NOMO-1 (cell line): ENCODE results near the gene KCNIP3.

Experiments
- DNase-seq, 2 experiments: peaks; one replicate each; lab custom pipeline; 2025; ENCODE audit not compliant: unreplicated experiment in 2 of 2; lab: John Stamatoyannopoulos, UW

Gene KCNIP3

GRCh38 chr2:95312543-95313201 lies 15.5 kb downstream of the KCNIP3 start:
- DNase-seq, result no peak

GRCh38 chr2:95313296-95314131 lies 16.4 kb downstream of the KCNIP3 start:
- no peak for DNase-seq

DNA sequence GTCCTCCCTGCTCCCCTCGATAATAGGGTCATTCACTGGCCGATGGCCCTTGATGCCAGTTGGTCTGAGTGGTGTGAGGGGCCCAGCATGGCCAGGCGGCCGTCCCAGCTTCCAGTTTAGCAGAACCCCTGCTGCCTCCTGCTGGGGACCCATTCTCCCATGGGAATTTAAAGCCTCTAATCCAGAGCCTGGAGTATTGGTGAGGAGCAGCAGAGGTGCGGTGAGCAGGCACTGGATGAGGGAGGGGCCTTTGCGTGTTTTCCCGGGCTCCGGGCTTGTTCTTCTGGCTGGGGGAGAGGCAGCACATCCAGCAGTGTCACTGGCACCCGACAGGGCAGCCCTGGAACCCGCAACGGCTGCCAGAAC lies 17.4 kb downstream of the KCNIP3 start:
- DNase-seq, result no peak

DNA sequence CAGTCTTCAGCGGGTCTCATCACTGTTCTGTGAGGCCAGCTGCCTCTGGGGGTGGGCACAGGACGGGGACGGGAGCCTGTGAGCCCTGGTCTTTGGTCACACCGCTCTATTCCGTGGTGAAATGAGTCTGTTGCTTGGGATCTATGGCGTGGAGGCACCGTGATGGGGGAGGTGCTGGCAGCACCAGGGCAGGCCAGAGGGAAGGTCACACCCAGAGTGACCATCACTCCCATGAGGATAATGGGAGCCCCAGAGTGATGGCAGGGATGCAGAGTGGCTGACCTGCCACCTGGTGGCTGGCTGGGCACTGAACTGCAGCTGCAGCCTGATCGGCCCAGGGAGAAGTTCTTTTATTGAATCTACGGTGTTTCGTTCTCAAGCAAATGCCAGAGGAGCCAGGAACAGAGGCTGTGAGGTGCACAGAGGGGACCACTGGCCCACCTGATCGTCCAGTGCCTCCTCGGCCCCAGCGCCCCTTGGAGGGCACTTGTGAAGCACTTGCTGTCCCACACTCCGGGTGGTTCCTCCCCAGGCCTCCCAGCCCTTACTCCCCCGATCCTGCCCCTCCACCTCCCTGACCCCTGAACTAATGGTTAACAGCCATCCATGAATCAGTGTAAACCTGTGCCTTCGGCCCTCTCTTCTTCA lies 17.9 kb downstream of the KCNIP3 start:
- no peak for DNase-seq

GRCh38 chr2:95315801-95316411 lies 18.8 kb downstream of the KCNIP3 start:
- DNase-seq, result no peak

DNA sequence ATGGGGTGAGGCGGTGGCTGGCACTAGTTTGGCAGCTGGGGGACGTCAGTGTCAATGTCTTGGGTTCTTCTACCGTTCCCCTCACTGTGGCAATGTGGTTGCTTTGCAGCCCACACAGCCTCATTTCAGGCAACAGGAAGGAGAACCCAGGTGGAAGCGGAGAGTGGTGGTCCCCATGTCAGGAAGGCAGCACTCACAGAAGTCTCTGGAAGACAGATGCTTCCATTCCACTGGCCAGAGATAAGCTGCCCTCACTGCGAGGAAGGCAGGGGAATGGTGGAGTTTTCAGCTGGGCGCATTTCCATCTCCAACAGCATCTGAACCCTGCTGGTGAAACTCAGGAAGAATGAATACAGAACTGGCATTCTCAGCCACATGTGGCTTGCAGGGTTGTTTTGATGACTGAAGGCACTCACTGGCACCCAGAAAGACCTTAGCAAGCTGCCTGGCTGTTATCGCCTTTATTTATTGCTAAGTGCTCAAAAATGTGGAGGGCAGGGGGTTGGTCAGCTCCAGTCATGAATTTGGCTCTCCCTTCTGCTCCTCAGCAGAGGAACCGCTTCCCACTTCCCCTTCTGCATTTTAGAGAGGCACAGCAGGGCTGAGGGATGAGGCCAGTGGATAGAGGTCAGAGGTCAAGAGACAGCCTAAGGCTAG lies 19.4 kb downstream of the KCNIP3 start:
- no peak for DNase-seq

- DNase-seq, result no peak
Observed at GRCh38 chr2:95317123-95317500, 20.0 kb downstream of the KCNIP3 start.

DNA sequence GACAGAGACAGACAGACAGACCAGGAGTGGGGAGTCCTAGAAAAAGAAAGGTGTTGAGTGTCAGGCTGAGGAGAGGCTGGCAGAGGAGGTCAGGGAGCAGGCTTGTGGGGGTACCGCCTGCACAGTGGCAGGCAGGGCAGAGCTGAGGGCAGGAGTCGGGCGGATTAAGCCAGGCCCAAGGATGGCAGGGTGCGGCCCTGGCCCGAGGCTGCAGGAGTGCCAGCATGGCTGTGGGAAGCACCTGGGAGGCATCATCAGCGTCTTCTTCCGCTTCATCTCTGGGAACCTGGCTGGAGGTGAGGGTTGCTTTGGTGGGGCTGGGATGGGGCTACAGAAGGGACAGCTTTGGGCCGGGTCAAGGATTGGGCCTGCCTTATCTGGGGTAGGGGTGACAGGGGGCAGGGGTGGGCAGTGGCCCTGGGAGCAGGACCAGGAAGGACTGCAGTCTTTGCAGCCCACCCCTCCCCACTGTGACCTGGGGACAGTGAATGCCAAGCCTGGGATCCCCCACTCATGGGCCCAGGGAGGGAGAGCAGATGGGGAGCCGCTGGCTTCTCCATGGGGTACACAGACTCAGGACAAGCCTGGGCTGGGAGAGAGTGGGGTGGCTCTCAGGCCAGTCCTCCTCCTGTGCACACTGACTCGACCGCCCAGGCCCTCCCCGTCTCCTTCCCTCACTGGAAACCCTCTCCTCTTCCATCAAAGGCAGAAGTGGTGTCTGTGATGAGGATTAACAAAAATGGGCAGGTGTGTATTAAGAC lies 20.7 kb downstream of the KCNIP3 start:
- DNase-seq, result no peak

- no peak for DNase-seq
Observed at GRCh38 chr2:95318431-95319220, 21.5 kb downstream of the KCNIP3 start.

DNA sequence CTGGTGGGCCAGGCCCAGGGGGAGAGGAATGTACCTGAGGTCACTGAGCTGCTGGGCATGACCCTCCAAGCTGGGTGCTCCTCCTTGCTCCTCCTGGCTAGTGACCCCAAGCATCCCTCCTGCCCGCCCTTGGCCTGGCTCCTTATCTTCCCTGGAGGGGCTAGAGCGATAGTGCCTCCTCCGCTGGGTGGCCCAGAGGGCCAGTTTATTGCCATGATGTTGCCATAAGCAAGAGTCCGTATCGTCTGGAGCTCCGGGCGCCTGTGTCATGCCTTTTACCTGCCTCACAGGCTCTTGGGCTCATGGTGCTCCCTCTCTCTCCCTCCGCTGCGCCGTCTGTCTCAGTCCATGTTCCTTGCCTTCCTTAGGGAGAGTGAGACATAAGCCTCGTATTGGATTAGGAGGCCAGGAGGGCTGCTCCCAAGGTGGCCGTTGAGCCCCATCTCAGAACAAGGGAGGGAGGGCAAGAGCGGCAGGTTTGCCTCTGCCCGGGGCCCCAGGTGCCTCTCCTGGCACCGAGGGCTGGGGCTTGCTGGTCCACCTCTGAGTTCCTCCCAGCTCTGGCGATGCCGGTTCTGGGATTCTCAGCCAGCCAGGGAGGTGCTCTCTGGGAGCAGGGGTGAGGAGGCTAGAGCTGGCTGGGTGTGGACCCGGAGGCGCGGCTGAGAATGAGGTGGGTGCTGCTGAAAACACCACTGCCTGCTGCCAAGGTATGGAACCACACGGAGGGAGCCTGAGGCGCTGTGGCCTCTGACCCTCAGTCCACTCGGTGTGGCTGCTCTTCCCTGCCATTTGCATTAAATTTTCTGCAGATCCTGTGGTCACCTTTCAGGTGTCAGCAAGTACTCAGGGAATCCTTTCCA lies 22.6 kb downstream of the KCNIP3 start:
- DNase-seq, result no peak

GRCh38 chr2:95320344-95320712 lies 23.2 kb downstream of the KCNIP3 start:
- DNase-seq, result no peak

GRCh38 chr2:95320986-95321767 lies 24.0 kb downstream of the KCNIP3 start:
- no peak for DNase-seq

- DNase-seq, result no peak
Observed at GRCh38 chr2:95323347-95324155, 26.4 kb downstream of the KCNIP3 start.

DNA sequence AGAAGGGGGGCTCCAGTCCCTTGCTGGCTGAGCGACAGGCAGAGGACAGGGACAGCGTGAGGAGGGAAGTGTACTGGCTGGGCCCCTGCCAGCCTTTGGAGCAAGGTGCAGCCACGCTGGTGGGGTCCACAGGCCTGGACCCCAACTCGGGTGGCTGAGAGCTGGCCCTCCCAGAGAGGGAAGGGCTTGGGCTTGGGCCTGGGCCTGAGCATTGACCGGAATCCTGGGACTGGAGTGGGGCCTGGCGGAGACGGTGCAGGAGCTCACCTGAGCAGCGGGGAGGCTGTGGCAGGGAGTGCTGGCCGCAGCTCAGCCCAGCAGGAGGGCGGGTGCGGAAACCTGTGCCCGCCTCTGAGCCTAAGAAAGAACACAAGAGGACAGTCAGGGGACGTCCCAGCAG lies 27.9 kb downstream of the KCNIP3 start:
- DNase-seq, result no peak

DNA sequence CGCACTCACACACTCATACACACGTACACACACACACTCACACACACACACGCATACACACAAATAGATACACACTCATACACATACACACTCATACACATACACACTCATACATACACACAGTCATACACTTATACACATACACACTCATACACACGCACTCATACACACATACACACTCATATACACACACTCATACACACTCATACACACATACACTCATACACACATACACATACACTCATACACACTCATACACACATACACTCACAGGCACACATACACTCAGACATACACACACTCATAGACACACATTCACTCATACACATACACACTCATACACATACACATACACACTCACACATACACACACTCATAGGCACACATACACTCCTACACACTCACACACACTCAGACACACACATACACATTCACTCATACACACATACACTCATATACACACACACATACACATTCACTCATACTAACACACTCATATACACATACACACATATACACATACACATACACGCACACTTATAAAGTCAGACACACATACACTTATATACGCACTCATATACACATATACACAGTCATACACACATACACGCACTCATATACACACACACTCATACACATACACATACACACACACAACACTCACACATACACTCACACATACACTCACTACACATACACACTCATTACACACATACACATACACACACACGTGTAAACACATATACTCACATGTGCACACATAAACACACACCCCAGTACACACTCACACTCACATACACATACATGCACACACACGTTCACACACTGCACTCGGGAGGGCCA lies 28.7 kb downstream of the KCNIP3 start:
- no peak for DNase-seq
